ENCODE results near the gene SIRT5.

The SIRT5 gene

DNA sequence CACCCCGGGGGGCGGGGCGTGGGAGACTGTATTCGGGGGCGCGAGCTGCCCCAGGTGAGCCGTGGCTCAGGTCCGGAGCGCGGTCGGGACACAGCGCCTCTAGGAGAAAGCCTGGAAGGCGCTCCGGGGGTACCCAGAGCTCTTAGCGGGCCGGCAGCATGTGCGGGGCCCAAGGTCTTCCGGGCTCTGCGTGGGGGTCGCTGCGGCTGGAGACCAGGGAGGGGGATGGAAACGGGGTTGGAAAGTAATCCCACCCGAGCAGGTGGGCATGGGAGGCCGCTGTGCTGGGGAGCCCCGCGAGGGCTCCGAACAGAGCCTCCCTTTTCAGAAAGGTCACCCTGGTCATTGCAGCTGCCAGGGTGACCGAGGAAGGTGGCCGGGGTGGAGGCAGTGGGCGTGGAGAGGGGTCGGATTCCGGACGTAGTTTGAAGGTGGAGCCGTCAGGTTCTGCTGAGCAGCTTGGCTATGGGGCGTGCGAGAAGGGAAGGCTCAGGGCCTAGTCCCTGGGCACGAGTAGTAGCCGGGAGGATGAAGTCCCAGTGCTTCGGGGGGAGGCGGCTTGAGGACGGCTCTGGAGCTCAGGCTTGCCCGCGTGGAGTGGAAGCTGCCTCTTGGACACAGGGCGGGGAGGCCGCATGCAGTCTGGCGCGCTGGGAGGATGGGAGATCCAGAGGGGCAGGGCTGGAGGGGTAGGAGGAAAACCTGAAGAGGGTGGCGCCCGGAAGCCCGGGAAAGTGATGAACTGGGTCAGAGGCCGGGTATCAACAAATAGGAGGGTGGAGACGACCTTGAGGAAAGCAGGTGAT, at the start of gene SIRT5:
TSS of gene SIRT5 (plus strand) at position 31 of the 806 bp plus-strand sequence. CDS start 9,510 bp downstream, outside the sequence.
- peak; percentile 22 to 92 (median 62) for DNase-seq

DNA sequence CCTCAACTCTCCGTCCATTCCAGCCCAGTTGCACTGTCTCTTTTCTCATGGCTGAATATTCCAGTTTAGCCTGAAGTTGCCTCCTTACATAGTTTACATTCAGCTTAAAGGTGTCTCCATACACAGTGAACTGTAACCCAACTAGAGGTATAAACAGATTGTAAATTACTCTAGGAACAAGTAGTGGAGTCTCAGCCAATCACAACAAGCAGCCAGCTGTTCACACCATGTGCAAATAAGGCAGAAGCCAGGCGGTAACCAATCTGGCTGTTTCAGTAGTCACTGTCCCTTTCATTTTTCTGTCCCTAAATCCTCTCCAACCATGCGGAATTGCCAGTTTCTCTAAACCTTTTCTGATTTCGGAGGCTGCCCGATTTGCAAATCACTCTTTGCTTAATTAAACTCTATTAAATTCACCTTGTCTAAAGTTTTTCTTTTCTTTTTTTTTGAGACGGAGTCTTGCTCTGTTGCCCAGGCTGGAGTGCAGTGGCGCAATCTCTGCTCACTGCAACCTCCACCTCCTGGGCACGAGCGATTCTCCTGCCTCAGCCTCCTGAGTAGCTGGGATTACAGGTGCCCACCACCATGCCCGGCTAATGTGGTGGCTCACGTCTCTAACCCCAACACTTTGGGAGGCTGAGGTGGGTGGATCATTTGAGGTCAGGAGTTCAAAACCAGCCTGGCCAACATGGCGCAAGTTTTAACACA, 49.4 kb upstream of the SIRT5 start:
- DNase-seq: no peak

DNA sequence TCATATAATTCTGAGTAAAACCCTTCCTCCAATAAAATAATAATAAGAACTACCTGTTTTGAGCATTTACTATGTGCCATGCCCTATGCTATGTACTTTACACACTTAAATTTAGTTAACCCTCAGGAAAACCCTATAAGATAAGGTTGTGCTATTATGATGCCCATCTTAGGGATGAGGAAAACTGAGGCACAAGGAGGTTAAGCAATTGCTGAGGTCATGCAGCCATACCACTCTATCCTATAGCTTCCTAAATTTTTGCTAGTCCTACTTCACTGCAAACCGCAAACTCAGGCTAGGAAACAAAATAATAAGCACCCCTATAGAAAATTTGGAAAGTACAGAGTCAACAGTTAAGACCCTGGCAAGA, 48.1 kb upstream of the SIRT5 start:
- DNase-seq: no peak

DNA sequence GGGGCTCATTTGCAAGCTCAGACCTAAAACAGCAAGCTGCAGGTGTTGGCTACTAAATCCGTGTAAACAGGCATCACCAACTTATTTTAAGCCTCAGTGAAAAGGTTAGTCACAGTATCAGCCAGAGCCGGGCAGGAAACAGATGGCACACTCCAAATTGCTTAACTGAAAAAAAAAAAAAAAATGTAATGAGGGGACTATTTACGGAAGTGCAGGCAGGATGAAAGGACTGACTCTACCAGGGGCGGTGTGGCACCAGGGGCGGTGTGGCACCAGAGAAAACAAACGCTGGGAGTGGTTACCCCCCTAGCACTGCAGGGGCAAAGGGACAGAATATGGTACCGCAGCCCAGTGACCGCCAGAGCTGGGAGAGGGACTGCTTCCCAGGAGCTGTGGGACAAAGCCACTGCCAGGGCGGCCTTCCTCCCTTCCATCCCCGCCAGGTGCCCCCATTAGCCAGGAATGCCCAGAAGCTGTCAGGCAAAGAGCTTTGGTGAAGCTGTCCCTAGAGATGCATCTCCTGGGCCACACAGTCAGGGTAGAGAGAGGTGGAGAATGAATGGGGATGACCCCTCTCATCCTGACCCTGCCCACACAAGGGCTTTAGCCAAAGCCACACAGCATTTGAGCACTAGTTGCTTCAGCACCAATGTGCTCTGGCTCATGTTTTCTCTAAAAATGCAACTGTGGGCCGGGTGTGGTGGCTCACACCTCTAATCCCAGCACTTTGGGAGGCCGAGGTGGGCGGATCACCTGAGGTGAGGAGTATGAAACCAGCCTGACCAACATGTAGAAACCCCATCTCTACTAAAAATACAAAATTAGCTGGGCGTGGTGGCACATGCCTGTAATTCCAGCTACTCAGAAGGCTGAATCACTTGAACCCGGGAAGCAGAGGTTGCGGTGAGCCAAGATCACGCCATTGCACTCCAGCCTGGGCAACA, 47.4 kb upstream of the SIRT5 start:
- peak in 1 of 51 donors; percentile 9 for DNase-seq

DNA sequence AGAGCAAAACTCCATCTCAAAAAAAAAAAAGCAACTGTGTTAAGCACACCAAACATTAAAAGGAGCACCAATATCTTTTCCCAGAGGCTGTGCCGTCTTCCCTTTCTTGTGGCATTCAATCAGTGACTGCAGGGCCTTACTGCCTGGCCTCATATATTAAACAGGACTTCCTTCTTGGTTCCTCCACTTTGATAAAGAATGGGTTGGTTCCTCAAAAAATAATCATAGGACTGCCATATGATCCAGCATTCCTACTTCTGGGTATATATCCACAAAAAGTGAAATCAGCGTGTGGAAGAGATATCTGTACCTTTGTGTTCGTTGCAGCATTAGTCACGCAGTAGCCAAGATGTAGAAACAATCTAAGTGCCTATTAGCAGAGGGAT, 46.7 kb upstream of the SIRT5 start:
- no peak for DNase-seq

DNA sequence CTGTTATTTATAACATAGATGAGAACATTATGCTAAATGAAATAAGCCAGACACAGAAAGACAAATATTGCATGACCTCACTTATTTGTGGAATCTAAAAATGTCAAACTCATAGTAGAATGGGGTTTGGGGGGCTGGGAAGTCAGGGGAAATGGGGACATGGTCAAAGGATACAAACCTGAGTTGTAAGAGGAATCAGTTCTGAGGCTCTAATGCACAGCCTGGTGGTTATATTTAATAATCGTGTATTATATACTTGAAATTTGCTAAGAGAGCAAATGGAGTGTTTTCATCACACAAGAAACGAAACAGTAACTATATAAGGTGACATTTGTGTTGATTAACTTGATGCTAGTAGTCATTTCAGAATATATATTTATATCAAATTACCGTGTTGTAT, 46.2 kb upstream of the SIRT5 start:
- no peak for DNase-seq

DNA sequence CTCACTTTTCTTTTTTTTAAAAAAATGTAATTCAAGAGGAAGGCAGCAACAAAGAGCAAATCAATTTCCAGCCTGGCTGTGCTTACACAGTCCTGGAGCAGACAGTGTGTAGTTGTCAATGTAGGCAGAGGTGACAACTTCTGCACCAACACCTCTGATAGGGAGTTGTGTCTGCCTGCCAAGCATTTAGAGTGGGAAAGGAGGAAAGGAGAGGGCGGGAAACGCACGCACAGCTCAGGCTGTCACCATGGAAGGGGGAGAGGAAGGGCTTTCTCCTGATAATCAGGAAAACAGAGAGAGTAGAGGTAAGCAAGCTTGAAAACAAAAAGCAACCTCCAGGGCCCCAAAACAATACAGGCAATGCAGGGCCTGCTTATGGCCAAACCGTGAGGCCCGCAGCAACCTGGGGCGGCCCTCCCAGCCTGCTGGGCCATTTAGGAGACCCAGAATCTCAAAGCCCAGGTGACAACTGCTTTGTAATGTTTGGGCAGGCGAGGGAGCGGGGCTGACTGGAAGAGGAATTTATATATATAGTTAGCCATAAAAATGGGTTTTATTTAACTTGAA, 45.5 kb upstream of the SIRT5 start:
- DNase-seq: peak in 1 of 51 donors; percentile 19

DNA sequence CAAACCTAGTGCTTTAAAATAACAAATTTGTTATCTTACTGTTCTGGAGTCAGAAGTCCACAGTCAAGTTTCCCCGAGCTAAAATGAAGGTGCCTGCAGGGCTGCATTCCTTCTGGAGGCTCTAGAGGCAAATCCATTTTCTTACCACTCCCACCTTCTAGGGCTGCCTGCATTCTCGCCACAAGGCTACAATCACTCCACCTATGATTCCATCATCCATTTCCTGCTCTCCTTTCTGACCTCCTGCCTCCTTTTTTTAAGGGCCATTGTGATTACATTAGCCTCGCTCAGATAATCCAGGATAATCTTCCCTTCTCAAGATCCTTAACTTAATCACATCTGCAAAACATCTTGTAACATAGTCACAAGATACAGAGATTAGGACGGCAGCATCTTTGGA, 42.4 kb upstream of the SIRT5 start:
- DNase-seq: no peak

DNA sequence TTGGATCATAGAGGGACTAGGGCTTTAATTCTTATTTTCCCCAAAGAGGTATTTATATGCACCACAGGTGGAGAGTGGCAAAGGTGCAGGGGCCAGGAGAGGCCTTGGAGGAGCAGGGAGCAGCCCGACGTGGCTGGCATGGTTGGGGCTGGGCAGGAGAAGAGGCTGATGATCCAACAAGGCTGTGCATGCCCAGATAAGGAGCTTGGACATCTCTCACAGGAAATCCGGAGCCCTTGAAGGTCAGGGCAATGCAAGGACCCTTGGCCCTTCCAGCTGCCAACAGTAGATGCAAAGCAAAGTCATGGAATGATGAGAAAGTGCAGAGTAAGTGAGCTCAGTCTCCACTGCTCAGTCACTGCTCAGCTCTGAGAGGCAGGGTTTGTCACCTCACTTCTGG, 39.9 kb upstream of the SIRT5 start:
- no peak for DNase-seq

DNA sequence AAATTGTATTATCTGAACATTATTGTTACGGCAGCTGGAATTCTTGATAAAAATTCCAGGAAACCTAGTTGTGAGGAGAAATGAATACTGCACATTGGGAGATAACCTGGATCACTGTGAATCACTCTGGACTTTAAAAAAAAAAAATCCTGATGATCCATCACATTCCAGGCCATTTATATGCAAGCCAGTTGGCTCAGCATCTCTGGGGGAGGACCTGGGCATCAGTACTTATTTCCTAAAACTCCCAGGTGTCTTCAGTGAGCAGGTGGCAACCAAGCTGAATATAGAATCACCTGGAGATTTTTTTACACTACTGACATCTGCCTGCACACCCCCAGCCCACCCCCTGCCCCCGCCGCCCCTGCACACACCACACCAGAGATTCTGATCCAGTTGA, 39.1 kb upstream of the SIRT5 start:
- no peak for DNase-seq

DNA sequence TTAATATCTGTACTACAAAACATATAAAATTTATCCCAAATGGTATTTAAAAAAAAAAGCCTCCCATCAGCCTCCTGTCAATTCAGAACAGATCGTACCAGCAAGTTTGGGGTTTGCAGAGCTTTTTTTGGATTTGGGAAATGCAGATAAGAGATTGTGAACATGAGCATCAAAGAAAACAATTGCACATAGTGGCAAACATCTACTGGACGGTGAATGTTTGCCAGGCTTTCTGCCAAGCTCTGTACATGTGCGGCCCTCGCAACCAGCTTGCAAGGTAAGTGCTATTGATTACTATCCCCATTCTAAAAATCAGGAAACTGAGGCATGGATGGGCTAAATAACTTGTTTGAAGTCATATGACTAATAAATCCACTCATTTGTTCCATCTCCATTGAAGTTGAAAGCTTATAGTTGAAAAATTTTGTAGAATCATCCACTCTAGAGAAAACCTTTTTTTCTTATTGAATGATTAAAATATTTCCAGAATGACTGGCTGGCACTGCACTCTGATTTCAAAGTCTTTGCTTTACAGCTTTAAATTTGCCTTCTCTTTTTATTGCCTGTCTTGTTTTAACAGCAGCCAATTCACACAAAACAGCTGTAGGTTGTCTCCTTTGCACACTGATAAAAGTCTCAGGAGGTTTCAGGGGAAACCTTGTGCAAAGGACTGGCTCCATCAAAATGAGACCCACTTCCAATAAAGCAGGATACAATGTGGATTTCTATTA, 37.4 kb upstream of the SIRT5 start:
- DNase-seq: no peak

DNA sequence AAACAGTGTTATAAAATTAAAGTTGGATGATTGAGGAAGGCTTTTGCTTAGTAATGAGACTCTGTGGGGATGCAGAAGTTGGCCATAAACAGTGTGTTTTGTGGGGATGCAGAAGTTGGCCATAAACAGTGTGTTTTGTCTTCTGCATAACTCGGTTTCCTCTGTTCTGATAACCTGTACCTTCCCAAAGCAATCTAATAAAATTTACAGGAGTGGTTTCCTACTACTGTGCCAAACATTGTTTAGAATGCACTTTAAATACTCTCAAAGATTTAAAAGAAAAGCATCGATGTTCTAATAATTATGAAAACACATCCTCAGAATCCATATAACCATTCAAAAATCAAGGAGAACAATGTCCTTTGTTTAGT, 36.9 kb upstream of the SIRT5 start:
- no peak for DNase-seq

DNA sequence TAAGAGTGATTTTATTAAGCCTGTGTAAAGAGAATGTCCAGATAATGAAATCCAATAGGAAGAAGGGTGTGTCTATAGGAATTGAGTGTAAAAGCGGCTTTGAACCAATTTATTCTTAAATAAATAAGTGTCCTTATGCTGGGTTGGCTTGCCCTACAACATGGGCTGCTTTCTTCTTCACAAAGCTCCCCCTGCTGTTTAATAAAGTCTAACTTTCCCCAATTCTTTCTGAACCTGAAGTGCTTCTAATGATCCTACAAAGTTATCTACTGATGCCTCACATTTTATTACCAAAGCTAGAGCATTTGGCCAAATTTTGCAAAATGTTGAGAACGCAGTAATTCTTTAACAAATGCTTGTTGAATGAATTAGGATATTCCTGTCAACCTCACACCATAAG, 36.3 kb upstream of the SIRT5 start:
- DNase-seq: peak in 2 of 51 donors; percentile 26 to 51

DNA sequence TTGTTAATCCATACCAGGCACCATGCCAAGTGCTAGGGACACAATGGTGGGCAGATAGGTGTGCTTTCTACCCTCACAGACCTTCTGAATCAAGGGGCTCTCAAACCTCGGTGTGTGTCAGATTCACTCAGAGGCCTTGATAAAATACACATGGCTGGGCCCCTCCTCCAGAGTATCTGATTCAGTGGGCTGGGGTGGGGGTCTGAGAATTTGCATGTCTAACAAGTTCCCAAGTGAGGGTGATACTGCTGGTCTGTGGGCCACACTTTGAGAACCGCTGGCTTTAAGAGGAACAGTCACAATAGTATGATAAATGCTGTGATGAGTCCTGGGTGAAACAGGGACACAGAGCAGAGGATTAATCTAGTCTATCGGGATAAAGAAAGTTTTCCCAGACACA, 35.8 kb upstream of the SIRT5 start:
- no peak for DNase-seq

DNA sequence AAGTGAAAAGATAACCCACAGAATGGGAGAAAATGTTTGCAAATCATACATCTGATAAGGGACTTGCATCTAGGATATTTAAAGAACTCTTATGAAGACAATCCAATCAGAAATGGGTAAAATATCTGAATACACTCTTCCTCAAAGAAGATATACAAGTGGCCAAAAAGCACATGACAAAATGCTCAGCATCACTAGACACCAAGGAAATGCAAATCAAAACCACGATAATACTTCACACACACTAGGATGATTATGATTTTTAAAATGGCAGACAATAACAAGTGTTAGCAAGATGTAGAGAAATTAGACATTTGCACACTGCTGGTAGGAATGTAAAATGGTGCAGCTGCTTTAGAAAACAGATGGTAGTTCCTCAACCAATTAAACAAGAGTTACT, 34.8 kb upstream of the SIRT5 start:
- no peak for DNase-seq

DNA sequence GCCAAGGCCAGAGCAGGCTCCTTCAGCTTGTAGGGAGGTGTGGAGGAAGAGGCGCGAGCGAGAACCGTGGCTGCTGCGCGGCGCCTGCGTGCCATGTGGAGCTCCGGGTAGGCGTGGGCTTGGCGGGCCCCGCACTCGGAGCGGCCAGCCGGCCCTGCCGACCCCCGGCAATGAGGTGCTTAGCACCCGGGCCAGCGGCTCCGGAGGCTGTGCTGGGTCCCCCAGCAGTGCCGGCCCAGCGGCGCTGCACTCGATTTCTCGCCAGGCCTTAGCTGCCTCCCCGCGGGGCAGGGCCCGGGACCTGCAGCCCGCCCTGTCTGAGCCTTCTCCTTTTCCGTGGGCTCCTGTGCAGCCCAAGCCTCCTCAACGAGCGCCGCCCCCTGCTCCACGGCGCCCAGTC, 32.9 kb upstream of the SIRT5 start:
- DNase-seq: no peak

DNA sequence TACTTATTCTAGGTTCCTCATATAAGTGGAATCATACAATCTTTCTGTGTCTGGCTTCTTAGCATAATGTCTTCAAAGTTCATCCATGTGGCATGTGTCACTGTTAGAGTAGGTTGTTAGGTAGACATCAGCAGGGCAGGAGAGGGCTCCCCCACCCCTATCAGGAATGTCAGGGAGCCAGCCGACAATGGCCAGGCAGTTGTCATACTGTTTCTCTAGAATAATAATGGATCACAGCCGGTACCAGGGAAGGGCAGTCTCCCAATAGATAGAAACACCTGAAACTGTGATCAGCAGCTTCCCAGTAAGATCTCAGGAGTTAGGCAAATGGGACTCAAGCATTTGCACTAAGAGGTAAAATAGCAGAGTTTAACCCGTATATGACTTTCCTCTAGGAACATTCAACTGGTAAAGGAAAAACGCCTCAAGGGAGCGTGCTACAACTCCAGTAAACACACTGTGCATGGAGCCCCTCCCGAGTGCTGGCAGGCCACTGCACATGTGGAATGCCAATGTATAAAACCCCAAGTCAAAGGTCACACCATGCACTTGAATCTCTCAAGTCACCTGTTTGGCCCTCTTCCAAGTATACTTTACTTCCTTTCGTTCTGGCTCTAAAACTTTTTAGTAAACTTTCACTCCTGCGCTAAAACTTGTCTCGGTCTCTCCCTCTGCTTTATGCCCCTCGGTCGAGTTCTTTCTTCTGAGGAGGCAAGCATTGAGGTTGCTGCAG, 29.8 kb upstream of the SIRT5 start:
- DNase-seq: no peak

DNA sequence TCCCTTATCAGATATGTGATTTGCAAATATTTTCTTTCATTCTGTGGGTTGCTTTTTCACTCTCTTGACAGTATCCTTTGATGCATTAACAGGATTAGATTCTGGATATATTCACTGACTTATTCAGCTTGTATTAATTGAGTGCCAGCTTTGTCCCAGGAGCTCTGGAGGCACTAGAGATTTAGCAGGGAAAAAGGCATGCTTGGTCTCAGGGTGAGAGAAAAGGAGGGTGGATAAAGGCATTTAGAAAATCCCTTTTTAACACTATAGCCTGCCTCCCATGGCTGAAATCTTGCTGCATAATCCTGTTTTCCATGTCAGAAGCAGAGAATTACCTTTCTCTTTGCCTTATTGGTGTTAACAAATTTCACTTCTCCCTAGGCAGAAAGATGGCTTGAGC, 28.5 kb upstream of the SIRT5 start:
- no peak for DNase-seq

DNA sequence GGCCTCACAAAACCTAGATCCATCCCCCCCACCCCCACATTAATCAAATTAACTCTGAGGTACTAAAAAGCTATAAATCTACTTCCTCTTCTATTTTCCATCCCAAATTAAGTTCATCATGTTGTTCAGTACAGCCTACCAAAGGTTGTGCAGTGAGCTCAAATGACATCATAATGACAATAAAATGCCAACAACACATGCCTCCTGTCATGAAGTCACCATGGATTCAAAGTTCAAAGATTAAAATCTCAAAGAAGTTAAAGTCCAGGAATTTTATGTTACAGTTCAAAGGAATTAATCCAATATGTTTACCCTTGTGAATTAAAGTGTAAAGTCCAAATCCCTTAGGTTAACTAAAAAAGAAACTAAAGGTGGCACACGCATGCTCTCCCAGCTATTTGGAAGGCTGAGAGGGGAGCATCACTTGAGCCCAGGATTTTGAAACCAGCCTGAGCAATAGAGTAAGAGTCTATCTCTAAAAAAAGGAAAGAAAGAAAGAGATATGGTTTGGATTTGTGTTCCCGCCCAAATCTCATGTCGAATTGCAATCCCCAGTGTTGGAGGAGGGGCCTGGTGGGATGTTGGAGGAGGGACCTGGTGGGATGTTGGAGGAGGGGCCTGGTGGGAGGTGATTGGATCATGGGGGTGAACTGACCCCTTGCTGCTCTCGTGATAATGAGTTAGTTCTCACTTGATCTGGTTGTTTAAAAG, 25.7 kb upstream of the SIRT5 start:
- no peak for DNase-seq

DNA sequence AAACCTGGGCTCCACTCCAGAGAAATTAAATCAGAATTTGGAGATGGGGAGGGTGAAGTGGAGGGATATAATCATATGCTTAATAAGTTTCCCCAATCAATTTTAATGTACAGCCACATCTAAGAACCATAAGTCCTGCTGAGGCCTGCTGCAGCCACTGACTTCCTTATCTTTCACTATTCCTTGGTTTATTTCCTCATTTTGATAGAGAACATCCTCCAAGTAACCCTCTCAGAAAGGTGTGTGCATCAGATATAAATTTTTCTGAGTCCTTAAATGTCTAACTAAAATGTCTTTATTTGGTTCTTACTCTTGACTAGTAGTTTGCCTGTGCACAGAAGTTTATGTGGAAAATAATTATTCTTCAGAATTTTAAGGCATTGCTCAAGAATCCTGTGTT, 23.7 kb upstream of the SIRT5 start:
- DNase-seq: no peak

Measured in hypothalamus (tissue), 51 donors.